Breast epithelium (tissue), 3 donors: ENCODE results near the gene DIRAS1.

Experiments used
- POLR2A ChIP-seq: fragments of 450-650 bp; IDR thresholded peaks from one replicate; pipeline ENCODE4 v1.6.1; 2016; ENCODE audit warnings: antibody characterized with exemption, mild to moderate bottlenecking, moderate library complexity
- POLR2AphosphoS5 ChIP-seq, 3 donors: sonication (generic); formaldehyde crosslinking; IDR thresholded peaks; one replicate each; pipeline ENCODE4 v1.6.1; 2017; ENCODE audit warnings: antibody characterized with exemption in 3 of 3
- TF ChIP-seq, protein P1 (sequence below), 3 donors: fragments of 450-650 bp; IDR thresholded peaks; one replicate each; pipeline ENCODE4 v1.5.1; 2016 to 2017; ENCODE audit warnings: antibody characterized with exemption in 3 of 3, mild to moderate bottlenecking in 3 of 3, moderate library complexity in 3 of 3

DNA sequence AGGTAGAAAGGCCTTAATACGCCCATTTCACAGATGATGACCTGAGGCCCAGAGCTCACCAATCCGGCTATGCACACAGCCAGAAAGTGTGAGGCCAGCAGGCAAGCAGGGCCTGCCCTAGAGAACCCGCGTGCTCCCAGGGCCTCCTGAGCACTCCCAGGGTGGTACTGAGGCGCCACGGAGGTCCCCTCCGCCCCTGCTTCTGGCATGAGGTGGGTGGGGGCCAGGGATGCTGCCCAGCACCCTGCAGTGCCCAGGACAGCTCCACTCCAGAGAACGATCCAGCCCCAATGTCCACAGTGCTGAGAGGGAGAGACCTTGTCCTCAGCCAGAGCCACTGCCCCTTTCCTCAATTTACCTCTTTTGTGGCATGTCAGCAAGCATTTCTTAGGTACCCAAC lies 48.0 kb upstream of the DIRAS1 start:
- TF ChIP-seq, protein P1, sequence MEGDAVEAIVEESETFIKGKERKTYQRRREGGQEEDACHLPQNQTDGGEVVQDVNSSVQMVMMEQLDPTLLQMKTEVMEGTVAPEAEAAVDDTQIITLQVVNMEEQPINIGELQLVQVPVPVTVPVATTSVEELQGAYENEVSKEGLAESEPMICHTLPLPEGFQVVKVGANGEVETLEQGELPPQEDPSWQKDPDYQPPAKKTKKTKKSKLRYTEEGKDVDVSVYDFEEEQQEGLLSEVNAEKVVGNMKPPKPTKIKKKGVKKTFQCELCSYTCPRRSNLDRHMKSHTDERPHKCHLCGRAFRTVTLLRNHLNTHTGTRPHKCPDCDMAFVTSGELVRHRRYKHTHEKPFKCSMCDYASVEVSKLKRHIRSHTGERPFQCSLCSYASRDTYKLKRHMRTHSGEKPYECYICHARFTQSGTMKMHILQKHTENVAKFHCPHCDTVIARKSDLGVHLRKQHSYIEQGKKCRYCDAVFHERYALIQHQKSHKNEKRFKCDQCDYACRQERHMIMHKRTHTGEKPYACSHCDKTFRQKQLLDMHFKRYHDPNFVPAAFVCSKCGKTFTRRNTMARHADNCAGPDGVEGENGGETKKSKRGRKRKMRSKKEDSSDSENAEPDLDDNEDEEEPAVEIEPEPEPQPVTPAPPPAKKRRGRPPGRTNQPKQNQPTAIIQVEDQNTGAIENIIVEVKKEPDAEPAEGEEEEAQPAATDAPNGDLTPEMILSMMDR (IDR thresholded peaks at IDR 0.05) = no peak
- TF ChIP-seq POLR2A (no peak), POLR2AphosphoS5 (IDR thresholded peaks at IDR 0.05) (no peak)
